Peyer's patch (tissue), 4 donors: ENCODE data around the gene RMND5B. TPM values are rescaled to one million over a fixed set of nuclear protein-coding genes. Genes with fewer than 3 reads are reported as not detected.

Source experiments
- DNase-seq, 3 donors: peaks; one replicate each; pipeline ENCODE4 v3.0.0-alpha.2; 2017 to 2019
- H3K27ac ChIP-seq, 4 donors: fragments of 200-600 bp; sonication (generic); one replicate each; pipeline ENCODE4 v1.5.1; 2016 to 2019
- H3K27me3 ChIP-seq, 2 donors: fragments of 200-600 bp; sonication (generic); one replicate each; pipeline ENCODE4 v1.5.1; 2019
- H3K36me3 ChIP-seq, 3 donors: fragments of 200-600 bp; sonication (generic); one replicate each; pipeline ENCODE4 v1.5.1; 2016 to 2019
- H3K4me1 ChIP-seq, 4 donors: fragments of 200-600 bp; sonication (generic); one replicate each; pipeline ENCODE4 v1.5.1; 2016 to 2019
- H3K4me3 ChIP-seq, 4 donors: fragments of 200-600 bp; sonication (generic); 1 replicate in 3 of 4; 2 replicates in 1 of 4; pipeline ENCODE4 v1.5.1; 2016 to 2019; ENCODE audit warnings: mild to moderate bottlenecking in 1 of 4
- H3K9me3 ChIP-seq, 4 donors: fragments of 200-600 bp; sonication (generic); one replicate each; pipeline ENCODE4 v1.5.1; 2016 to 2019; ENCODE audit warnings: mild to moderate bottlenecking in 1 of 4
- POLR2A ChIP-seq, 2 donors: fragments of 450-650 bp; IDR thresholded peaks; one replicate each; pipeline ENCODE4 v1.5.1; 2017; ENCODE audit warnings: antibody characterized with exemption in 2 of 2, mild to moderate bottlenecking in 2 of 2, moderate library complexity in 2 of 2
- total RNA-seq, 4 donors: library from RNA; depleted of rRNA; stranded (reverse); fragments of >200 nt; gene quantifications; one replicate each; pipeline ENCODE4 v1.1.0, GENCODE V29; 2016
- TF ChIP-seq, protein P1 (sequence below), 6 experiments: fragments of 450-650 bp in 4 of 6; fragments of 200-600 bp in 2 of 6; sonication (generic) in 1 of 6; IDR thresholded peaks; one replicate each; pipeline ENCODE4 v1.5.1; 2017 to 2019; ENCODE audit warnings: antibody characterized with exemption in 6 of 6, mild to moderate bottlenecking in 3 of 6, moderate library complexity in 1 of 6

The RMND5B gene
- total RNA-seq, 4 donors from 2014 or later, result 35.9 to 59.4 (median 51.7) TPM

DNA sequence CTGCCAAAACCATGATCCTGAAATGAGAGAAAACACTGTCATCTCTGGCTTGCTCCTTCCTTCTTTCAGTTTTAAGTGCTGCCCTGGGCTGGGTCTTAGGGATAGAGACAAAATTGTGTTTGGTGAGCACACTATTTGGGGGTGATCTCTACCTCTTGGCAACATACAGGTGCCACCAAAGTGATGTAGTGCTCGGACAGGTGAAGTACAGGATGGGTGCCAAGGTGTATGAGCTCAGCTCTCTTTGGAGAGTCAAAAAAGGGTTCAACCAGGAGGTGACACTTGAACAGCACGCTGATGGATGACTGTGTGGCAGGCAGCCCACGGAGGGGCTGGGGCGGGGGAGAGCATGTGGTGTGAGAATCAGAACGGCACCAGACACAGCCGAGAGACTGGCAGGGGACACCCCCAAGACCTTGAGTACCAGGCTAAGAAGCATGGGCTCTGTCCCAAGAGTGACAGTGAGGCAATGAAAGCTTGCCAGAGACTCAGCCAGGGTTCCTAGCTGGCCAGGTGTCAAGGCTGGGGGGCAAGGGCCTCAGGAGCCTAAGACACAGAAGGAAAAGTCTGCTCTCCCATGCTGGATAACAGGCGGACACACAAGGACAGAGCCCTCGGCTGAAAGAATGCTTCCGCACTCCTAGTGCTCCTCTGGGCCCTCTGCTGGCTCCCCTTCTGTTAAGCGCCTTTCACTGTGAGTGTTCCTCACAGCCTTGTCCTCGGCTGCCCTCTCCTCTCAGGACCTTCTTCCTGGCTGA lies 20.3 kb downstream of the RMND5B start:
- Histone ChIP-seq H3K27ac (no peak overlapping the region), H3K4me1 (peaks cover 0 to 13% (median 0%) of the 10 kb centered on the region in 4 donors), H3K4me3 (no peak overlapping the region), H3K27me3 (no peaks in the 10 kb centered on the region), H3K9me3 (no peaks in the 10 kb centered on the region), H3K36me3 (peaks cover 0 to 43% (median 0%) of the 10 kb centered on the region in 3 donors)
- TF ChIP-seq POLR2A (IDR thresholded peaks at IDR 0.05), result no peak
- TF ChIP-seq, protein P1, sequence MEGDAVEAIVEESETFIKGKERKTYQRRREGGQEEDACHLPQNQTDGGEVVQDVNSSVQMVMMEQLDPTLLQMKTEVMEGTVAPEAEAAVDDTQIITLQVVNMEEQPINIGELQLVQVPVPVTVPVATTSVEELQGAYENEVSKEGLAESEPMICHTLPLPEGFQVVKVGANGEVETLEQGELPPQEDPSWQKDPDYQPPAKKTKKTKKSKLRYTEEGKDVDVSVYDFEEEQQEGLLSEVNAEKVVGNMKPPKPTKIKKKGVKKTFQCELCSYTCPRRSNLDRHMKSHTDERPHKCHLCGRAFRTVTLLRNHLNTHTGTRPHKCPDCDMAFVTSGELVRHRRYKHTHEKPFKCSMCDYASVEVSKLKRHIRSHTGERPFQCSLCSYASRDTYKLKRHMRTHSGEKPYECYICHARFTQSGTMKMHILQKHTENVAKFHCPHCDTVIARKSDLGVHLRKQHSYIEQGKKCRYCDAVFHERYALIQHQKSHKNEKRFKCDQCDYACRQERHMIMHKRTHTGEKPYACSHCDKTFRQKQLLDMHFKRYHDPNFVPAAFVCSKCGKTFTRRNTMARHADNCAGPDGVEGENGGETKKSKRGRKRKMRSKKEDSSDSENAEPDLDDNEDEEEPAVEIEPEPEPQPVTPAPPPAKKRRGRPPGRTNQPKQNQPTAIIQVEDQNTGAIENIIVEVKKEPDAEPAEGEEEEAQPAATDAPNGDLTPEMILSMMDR (IDR thresholded peaks at IDR 0.05), result no peak
- no peak for DNase-seq

DNA sequence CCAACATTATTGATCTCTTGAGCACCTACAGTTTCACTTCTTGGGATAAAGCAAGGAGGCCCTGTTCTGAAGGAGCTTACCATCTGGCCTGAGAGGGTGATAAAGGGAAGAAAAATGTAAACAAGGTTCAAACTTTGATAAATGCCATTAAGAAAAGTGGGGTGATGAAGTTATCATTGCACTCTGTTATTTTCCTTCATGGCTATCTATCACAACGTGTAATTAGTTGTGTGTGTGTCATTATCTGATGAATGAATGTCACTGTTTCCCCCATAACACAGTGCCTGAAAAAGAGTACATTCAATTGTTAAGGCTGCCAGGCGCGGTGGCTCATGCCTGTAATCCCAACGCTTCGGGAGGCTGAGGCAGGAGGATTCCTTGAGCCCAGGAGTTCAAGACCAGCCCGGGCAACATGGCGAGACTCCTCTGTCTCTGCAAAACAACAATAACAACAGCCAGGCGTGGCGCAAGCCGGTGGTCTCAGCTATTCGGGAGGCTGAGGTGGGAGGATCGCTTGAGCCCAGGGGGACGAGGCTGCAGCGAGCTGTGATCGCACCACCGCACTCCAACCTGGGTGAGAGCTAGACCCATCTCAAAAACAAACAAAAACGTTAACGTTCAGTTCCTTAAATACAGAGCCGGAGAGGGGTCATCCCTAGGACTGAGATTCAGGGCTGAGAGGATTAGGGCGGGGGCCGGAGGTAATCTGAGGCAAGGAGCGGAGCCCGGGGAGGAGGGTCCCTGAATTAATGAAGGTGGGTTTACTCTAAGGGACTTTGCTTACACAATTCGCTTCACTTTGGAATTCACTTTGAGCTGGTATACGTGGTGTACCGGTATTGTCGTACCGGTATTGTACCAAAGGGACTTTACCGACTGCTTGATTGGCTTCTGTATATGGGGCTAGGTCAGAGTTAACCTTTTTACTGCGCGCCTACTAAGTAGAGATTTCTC lies 22.0 kb downstream of the RMND5B start:
- Histone ChIP-seq H3K27me3 (no peaks in the 10 kb centered on the region), H3K36me3 (peaks cover 0 to 27% (median 0%) of the 10 kb centered on the region in 3 donors), H3K9me3 (no peaks in the 10 kb centered on the region), H3K27ac (peak overlapping the region in 2 of 4 donors; percentile 55 to 72), H3K4me3 (peak overlapping the region; percentile 60 to 90 (median 74)), H3K4me1 (peaks cover 0 to 13% (median 0%) of the 10 kb centered on the region in 4 donors)
- DNase-seq, result no peak
- TF ChIP-seq, protein P1 (IDR thresholded peaks at IDR 0.05), result no peak
- TF ChIP-seq POLR2A (IDR thresholded peaks at IDR 0.05), result no peak

DNA sequence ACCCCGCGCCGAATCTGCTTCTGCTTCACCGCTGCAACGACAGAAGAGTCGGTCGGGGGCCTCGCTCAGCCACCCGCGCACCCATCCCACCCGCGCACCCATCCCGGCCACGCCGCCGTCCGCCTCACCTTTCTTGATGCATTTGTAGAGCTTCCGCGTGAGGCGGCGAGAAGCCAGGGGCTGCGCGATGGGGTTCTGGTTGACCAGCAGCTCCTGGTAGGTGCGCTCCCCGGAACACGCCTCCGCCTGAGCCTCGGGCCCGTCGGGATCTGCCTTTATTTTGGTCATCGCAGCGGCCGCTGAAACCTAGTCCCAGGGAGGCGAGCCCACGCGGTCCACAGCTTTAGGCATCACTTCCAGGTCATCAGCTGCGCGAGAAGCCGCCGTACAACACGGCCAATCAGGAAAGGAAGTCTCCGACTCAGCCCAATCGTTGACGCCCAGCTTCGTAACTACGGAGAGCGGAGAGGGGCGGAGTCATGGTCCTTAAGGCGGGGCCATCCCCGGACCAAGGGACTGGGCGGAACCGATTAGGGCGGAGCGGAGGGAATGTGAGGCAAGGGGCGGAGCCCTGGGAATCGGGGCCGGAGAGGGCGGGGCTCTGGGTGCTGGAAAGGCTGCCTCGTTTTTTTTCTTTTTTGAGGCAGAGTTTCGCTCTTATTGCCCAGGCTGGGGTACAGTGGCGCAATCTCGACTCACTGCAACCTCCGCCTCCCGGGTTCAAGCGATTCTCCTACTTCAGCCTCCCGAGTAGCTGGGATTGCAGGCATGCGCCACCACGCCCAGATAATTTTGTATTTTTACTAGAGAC lies 22.9 kb downstream of the RMND5B start, which contains the start of gene NHP2:
NHP2 (minus strand) TSS at position 356 of the 811 bp plus-strand sequence; CDS start at position 288, 68 bp downstream.
- Histone ChIP-seq H3K9me3 (no peaks in the 10 kb centered on the region), H3K4me3 (peak within 1 kb of the TSS; percentile 60 to 90 (median 74)), H3K4me1 (peaks cover 0 to 13% (median 0%) of the 10 kb centered on the region in 4 donors), H3K27ac (peak within 1 kb of the TSS; percentile 55 to 73 (median 70)), H3K36me3 (peaks cover 0 to 17% (median 0%) of the 10 kb centered on the region in 3 donors), H3K27me3 (no peaks in the 10 kb centered on the region)
- TF ChIP-seq POLR2A (IDR thresholded peaks at IDR 0.05), result peak in 1 of 2 donors; percentile 43
- TF ChIP-seq, protein P1 (IDR thresholded peaks at IDR 0.05), result no peak
- DNase-seq, result peak; percentile 97 to 99 (median 99)

DNA sequence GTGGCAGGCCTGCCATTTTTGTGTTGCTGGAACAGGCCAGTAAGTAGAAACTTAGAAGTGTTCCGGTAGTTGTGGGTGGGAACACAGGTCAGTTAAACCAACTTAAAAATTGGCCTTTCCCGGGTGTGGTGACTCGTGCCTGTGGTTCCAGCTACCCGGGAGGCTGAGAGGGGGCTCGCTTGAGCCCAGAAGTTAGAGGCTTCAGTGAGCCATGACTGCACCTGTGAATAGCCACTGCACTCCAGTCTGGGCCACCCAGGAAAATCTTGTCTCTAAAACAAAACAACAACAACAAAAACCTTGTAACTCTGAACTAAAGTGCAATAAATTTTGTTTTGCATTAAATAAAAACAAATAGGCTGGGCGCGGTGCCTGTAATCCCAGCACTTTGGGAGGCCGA lies 24.3 kb downstream of the RMND5B start:
- Histone ChIP-seq H3K9me3 (no peaks in the 10 kb centered on the region), H3K4me1 (peaks cover 0 to 13% (median 0%) of the 10 kb centered on the region in 4 donors), H3K27me3 (no peaks in the 10 kb centered on the region), H3K36me3 (peaks cover 0 to 6% (median 0%) of the 10 kb centered on the region in 3 donors), H3K4me3 (no peak overlapping the region), H3K27ac (no peak overlapping the region)
- DNase-seq, result no peak
- no peak for TF ChIP-seq POLR2A (IDR thresholded peaks at IDR 0.05)
- TF ChIP-seq, protein P1 (IDR thresholded peaks at IDR 0.05), result no peak

DNA sequence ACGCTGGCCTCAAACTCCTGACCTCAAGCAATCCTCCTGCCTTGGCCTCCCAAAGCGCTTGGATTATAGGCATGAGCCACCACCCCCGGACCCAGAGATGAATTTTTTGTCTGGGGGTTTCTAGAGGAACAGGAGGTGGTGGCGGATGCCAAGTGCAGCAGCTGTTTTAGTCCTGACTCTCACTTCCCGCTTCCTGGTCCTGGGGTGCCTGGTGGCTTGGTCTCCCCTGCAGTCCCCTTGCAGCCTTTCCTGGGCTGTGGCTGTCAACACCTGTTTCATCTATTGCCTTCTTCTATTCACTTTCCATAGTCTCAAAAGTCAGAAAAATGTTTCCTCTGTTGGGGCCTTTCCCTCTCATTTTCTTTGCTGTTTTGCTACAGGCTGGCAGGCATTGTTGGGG lies 29.4 kb downstream of the RMND5B start:
- H3K27me3 ChIP-seq, result no peaks in the 10 kb centered on the region
- DNase-seq, result no peak
- TF ChIP-seq POLR2A (IDR thresholded peaks at IDR 0.05), result no peak
- TF ChIP-seq, protein P1 (IDR thresholded peaks at IDR 0.05), result no peak
- no peak overlapping the region for H3K27ac ChIP-seq
- H3K4me1 ChIP-seq, result peaks cover 0 to 6% (median 2%) of the 10 kb centered on the region in 4 donors
- H3K36me3 ChIP-seq, result no peaks in the 10 kb centered on the region
- no peak overlapping the region for H3K4me3 ChIP-seq
- no peaks in the 10 kb centered on the region for H3K9me3 ChIP-seq
